Upper lobe of left lung (tissue), 6 donors: ENCODE results near the gene GNB3. TPM values are rescaled to one million over a fixed set of nuclear protein-coding genes. Genes with fewer than 3 reads are reported as not detected.
"Not testable (repeated sequence)": the region's sequence is repeated elsewhere in the genome, so short reads cannot be mapped to it uniquely, and the experiment has no call there.

Source experiments
- ATAC-seq, 2 donors: fragments of 200-7000 bp; cut with Tn5 transposase; one replicate each; pipeline ENCODE4 v1.9.1; 2022; ENCODE audit warnings: mild to moderate bottlenecking in 2 of 2, moderate library complexity in 2 of 2; ENCODE audit not compliant: low FRiP score in 2 of 2
- DNase-seq, 2 donors: peaks; one replicate each; pipeline ENCODE4 v3.0.0-alpha.2; 2019 to 2020
- H3K27ac ChIP-seq, 4 donors: fragments of 200-600 bp; sonication (generic); one replicate each; pipeline ENCODE4 v1.5.1; 2016 to 2019
- H3K27me3 ChIP-seq, 4 donors: fragments of 200-600 bp; sonication (generic); one replicate each; pipeline ENCODE4 v1.5.1; 2017 to 2019
- H3K36me3 ChIP-seq, 4 donors: fragments of 200-600 bp; sonication (generic); one replicate each; pipeline ENCODE4 v1.5.1; 2016 to 2019
- H3K4me1 ChIP-seq, 4 donors: fragments of 200-600 bp; sonication (generic); one replicate each; pipeline ENCODE4 v1.5.1; 2018 to 2019
- H3K4me3 ChIP-seq, 4 donors: fragments of 200-600 bp; sonication (generic); one replicate each; pipeline ENCODE4 v1.5.1; 2017 to 2019; ENCODE audit warnings: mild to moderate bottlenecking in 2 of 4, moderate library complexity in 1 of 4
- H3K9me3 ChIP-seq, 4 donors: fragments of 200-600 bp; sonication (generic); one replicate each; pipeline ENCODE4 v1.5.1; 2018 to 2019
- EP300 ChIP-seq, 4 donors: sonication (generic); formaldehyde crosslinking; IDR thresholded peaks; one replicate each; pipeline ENCODE4 v1.5.1; 2017; ENCODE audit warnings: antibody characterized with exemption in 4 of 4, control low read depth in 2 of 4
- POLR2A ChIP-seq, 4 donors: fragments of 450-650 bp; IDR thresholded peaks; one replicate each; pipeline ENCODE4 v1.5.1; 2016 to 2017; ENCODE audit warnings: antibody characterized with exemption in 4 of 4, mild to moderate bottlenecking in 2 of 4
- POLR2AphosphoS5 ChIP-seq, 2 donors: sonication (generic); formaldehyde crosslinking; IDR thresholded peaks; one replicate each; pipeline ENCODE4 v1.5.1; 2017; ENCODE audit warnings: antibody characterized with exemption in 2 of 2
- WGBS, 2 donors: methylation state at CpG; one replicate each; pipeline ENCODE4 v1.1.5; 2017 to 2018; 5-methylcytosine and 5-hydroxymethylcytosine counted together
- total RNA-seq, 6 donors: library from RNA; depleted of rRNA in 4 of 6; stranded (reverse); fragments of >200 nt in 4 of 6; gene quantifications; one replicate each; pipeline versions ENCODE4 v1.1.0 to v1.2.1, GENCODE V29; 2016 to 2021
- TF ChIP-seq, protein P1 (sequence below), 6 experiments: fragments of 450-650 bp in 4 of 6; fragments of 200-600 bp in 2 of 6; sonication (generic) in 2 of 6; IDR thresholded peaks; one replicate each; pipeline ENCODE4 v1.5.1; 2016 to 2019; ENCODE audit warnings: antibody characterized with exemption in 6 of 6
- donor health status: DM: no; HTN: no; CAD: no; lungs with moderate emphysema.
- donor health status: DM: no; HTN: yes; CAD: no; lungs with severe emphysema.

GNB3 gene
- total RNA-seq, 6 donors from 2014 or later: 0.44 to 1.4 (median 0.86) TPM; not detected in 1

DNA sequence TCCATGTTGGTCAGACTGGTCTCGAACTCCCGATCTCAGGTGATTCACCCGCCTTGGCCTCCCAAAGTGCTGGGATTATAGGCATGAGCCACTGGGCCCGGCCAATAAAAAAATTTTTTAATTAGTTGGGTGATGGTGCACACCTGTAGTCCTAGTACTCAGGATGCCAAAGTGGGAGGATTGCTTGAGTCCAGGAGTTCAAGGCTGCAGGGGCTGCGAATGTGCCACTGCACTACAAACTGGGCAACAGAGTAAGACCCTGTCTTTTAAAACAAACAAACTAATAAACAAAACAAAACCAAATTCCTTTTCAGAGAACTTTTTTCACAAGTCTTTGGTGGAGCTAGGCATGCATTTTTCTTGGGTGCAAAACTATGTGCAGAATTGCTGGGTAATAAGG, 42.5 kb downstream of the GNB3 start:
- TF ChIP-seq, protein P1, sequence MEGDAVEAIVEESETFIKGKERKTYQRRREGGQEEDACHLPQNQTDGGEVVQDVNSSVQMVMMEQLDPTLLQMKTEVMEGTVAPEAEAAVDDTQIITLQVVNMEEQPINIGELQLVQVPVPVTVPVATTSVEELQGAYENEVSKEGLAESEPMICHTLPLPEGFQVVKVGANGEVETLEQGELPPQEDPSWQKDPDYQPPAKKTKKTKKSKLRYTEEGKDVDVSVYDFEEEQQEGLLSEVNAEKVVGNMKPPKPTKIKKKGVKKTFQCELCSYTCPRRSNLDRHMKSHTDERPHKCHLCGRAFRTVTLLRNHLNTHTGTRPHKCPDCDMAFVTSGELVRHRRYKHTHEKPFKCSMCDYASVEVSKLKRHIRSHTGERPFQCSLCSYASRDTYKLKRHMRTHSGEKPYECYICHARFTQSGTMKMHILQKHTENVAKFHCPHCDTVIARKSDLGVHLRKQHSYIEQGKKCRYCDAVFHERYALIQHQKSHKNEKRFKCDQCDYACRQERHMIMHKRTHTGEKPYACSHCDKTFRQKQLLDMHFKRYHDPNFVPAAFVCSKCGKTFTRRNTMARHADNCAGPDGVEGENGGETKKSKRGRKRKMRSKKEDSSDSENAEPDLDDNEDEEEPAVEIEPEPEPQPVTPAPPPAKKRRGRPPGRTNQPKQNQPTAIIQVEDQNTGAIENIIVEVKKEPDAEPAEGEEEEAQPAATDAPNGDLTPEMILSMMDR (IDR thresholded peaks at IDR 0.05): no peak
- TF ChIP-seq EP300 (IDR thresholded peaks at IDR 0.05) (no peak), POLR2AphosphoS5 (IDR thresholded peaks at IDR 0.05) (no peak), POLR2A (IDR thresholded peaks at IDR 0.05) (no peak)
- no peaks in the 10 kb centered on the region for H3K27me3 ChIP-seq
- DNase-seq (no peak), ATAC-seq (no peak)
- peaks cover 0 to 16% (median 14%) of the 10 kb centered on the region in 4 donors for H3K36me3 ChIP-seq
- no peak overlapping the region for H3K27ac ChIP-seq
- H3K4me3 ChIP-seq: no peak overlapping the region
- WGBS, 2 donors: 95% methylated on average over 5 of the region's 5 CpGs
- H3K9me3 ChIP-seq: no peaks in the 10 kb centered on the region
- H3K4me1 ChIP-seq: peaks cover 0 to 26% (median 6%) of the 10 kb centered on the region in 4 donors

DNA sequence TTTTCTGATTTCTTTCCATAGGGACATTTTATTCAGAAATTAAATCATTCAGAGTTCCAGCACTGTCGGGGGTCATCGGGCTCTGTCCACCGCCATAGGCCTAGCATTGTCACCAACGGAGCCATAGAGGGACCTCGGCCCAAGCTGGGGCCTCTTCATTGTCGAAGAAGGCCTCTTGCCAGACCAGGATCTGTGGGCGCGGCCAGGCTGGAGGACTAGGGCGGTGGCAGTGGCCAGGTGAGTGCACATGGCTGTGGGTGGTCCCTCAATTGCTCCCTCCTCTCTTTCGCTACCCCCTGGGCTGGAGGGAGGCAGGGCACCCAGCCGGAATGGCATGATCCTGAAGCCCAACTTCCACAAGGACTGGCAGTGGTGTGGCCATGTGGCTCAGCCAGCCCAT, 43.0 kb downstream of the GNB3 start:
- H3K27ac ChIP-seq: peak overlapping the region in 1 of 4 donors; percentile 21
- H3K36me3 ChIP-seq: peaks cover 0 to 16% (median 14%) of the 10 kb centered on the region in 4 donors
- no peaks in the 10 kb centered on the region for H3K27me3 ChIP-seq
- no peak for TF ChIP-seq POLR2AphosphoS5 (IDR thresholded peaks at IDR 0.05)
- no peak for TF ChIP-seq POLR2A (IDR thresholded peaks at IDR 0.05)
- TF ChIP-seq, protein P1 (IDR thresholded peaks at IDR 0.05): no peak
- no peak for TF ChIP-seq EP300 (IDR thresholded peaks at IDR 0.05)
- H3K4me3 ChIP-seq: no peak overlapping the region
- H3K9me3 ChIP-seq: no peaks in the 10 kb centered on the region
- DNase-seq: peak in 1 of 2 donors; percentile 44
- ATAC-seq: no peak
- 80 to 86% methylated on average over 6 to 11 of the region's 11 CpGs for WGBS, 2 donors
- H3K4me1 ChIP-seq: peaks cover 0 to 26% (median 7%) of the 10 kb centered on the region in 4 donors

DNA sequence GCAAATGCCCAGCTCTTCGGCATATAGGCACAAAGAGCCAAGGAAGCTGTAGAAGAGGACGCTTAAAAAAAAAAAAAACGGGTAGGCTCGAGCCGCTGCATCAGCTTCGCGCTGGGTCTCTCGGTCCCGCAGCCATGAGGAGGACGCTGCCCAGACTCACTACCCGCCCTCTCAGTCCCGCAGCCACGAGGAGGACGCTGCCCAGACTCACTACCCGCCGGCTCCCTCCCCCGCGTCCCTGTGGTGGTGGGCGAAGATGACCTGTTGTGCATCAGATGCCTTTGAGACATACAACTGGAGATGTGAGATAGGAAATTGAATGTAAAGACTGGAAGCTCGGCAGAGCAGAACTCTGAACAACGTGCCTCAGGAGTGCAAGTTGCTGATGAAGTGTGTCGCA, 43.8 kb downstream of the GNB3 start:
- Histone ChIP-seq H3K27ac (no peak overlapping the region), H3K4me1 (peaks cover 0 to 24% (median 7%) of the 10 kb centered on the region in 4 donors), H3K4me3 (no peak overlapping the region), H3K27me3 (no peaks in the 10 kb centered on the region), H3K36me3 (peaks cover 0 to 16% (median 14%) of the 10 kb centered on the region in 4 donors), H3K9me3 (no peaks in the 10 kb centered on the region)
- no peak for TF ChIP-seq POLR2A (IDR thresholded peaks at IDR 0.05)
- TF ChIP-seq POLR2AphosphoS5 (IDR thresholded peaks at IDR 0.05): no peak
- TF ChIP-seq, protein P1 (IDR thresholded peaks at IDR 0.05): no peak
- TF ChIP-seq EP300 (IDR thresholded peaks at IDR 0.05): no peak
- DNase-seq (peak in 1 of 2 donors; percentile 51), ATAC-seq (no peak)
- 86% methylated on average over 22 of the region's 22 CpGs for WGBS, 2 donors

DNA sequence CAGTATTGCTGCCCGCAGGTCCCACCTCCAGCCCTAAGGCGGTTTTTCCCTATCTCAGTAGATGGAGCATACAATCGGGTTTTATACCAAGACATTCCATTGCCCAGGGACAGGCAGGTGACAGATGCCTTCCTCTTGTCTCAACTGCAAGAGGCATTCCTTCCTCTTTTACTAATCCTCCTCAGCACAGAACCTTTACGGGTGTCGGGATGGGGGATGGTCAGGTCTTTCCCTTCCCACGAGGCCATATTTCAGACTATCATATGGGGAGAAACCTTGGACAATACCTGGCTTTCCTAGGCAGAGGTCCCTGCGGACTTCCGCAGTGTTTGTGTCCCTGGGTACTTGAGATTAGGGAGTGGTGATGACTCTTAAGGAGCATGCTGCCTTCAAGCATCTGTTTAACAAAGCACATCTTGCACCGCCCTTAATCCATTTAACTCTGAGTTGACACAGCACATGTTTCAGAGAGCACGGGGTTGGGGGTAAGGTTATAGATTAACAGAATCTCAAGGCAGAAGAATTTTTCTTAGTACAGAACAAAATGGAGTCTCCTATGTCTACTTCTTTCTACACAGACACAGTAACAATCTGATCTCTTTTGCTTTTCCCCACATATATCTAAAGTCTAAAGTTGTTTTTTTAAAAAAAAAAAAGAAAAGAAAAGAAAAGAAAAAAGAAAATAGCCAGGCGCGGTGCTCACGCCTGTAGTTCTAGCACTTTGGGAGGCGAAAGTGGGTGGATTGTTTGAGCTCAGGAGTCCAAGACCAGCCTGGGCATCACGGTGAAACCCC, 45.7 kb downstream of the GNB3 start:
- Histone ChIP-seq H3K36me3 (peaks cover 0 to 16% (median 14%) of the 10 kb centered on the region in 4 donors), H3K4me1 (peaks cover 4 to 25% (median 13%) of the 10 kb centered on the region in 4 donors), H3K27ac (peak overlapping the region; percentile 71 to 76 (median 74))
- not testable (repeated sequence) for ATAC-seq, DNase-seq, H3K4me3 ChIP-seq, H3K9me3 ChIP-seq, H3K27me3 ChIP-seq
- peak in 1 of 4 donors; percentile 35 for TF ChIP-seq POLR2A (IDR thresholded peaks at IDR 0.05)
- 34 to 59% methylated on average over 11 to 13 of the region's 15 CpGs for WGBS, 2 donors

DNA sequence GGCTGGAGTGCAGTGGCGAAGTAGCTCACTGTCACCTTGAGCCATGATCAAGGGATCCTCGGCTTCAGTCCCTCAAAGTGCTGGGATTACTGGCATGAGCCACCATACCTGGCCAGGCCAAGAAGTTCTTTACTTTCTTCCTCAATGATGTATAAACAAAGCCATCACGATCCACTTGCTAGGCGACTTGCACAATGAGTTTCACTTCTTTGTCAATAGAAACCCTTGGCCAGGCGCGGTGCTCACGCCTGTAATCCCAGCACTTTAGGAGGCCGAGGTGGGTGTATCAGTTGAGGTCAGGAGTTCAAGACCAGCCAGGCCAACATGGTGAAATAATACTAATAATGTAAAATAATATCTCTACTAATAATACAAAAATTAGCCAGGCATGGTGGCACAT, 46.7 kb downstream of the GNB3 start:
- peak overlapping the region; percentile 71 to 76 (median 74) for H3K27ac ChIP-seq
- peaks cover 8 to 30% (median 17%) of the 10 kb centered on the region in 4 donors for H3K4me1 ChIP-seq
- no peaks in the 10 kb centered on the region for H3K9me3 ChIP-seq
- TF ChIP-seq EP300 (IDR thresholded peaks at IDR 0.05): peak in 1 of 4 donors; percentile 50
- TF ChIP-seq, protein P1 (IDR thresholded peaks at IDR 0.05): no peak
- TF ChIP-seq POLR2A (IDR thresholded peaks at IDR 0.05): peak in 1 of 4 donors; percentile 39
- H3K27me3 ChIP-seq: no peaks in the 10 kb centered on the region
- WGBS, 2 donors: 52 to 57% methylated on average over 8 of the region's 8 CpGs
- peaks cover 0 to 16% (median 14%) of the 10 kb centered on the region in 4 donors for H3K36me3 ChIP-seq
- H3K4me3 ChIP-seq: no peak overlapping the region
- DNase-seq: peak in 1 of 2 donors; percentile 84
- ATAC-seq: peak in 1 of 2 donors; percentile 12
